B cell (primary cell): ENCODE results near the gene GET4. TPM values are rescaled to one million over a fixed set of nuclear protein-coding genes. Genes with fewer than 3 reads are reported as not detected.

Experiments
- ATAC-seq: fragments of 200-7000 bp; cut with Tn5 transposase; one replicate; pipeline ENCODE4 v1.10.0; 2021; ENCODE audit warnings: low read depth, mild to moderate bottlenecking, moderate number of reproducible peaks, moderate library complexity
- CTCF ChIA-PET: fragments of 350-600 bp; sonication (Branson Sonifier 250); formaldehyde crosslinking; loops from one replicate; lab custom pipeline; 2021; ENCODE audit warnings: antibody characterized with exemption, inconsistent platforms; lab: Charles Lee
- POLR2A ChIA-PET: fragments of 350-600 bp; sonication (Branson Sonifier 250); formaldehyde crosslinking; loops from one replicate; lab custom pipeline; 2021; ENCODE audit warnings: antibody characterized with exemption; lab: Charles Lee
- DNase-seq: peaks from one replicate; pipeline ENCODE4 v3.0.0; 2013
- H2AFZ ChIP-seq: 2 replicates; pipeline ENCODE4 v1.6.1; 2012; ENCODE audit warnings: mild to moderate bottlenecking, low read depth, low read length; ENCODE audit not compliant: insufficient read depth, poor library complexity, severe bottlenecking
- H3K27ac ChIP-seq, 2 donors: 1 replicate in 1 of 2; 2 replicates in 1 of 2; pipeline ENCODE4 v1.5.1; 2012 to 2013; ENCODE audit warnings: low read length in 2 of 2, mild to moderate bottlenecking in 2 of 2, moderate library complexity in 1 of 2
- H3K27me3 ChIP-seq, 4 experiments: fragments of 200-600 bp in 1 of 4; sonication (generic) in 1 of 4; replicated peaks in 1 of 4; 1 replicate in 2 of 4; 2 replicates in 2 of 4; pipeline versions ENCODE4 v1.6.1 to v1.7.0; 2013 to 2016; ENCODE audit warnings: low read length in 3 of 4, mild to moderate bottlenecking in 2 of 4, mixed read lengths in 1 of 4, moderate library complexity in 1 of 4; ENCODE audit not compliant: insufficient read depth in 4 of 4, control insufficient read depth in 3 of 4; ENCODE audit errors: control extremely low read depth in 1 of 4
- H3K36me3 ChIP-seq, 2 experiments: replicated peaks in 1 of 2; 1 replicate in 1 of 2; 2 replicates in 1 of 2; pipeline versions ENCODE4 v1.6.1 to v1.7.1; 2013; ENCODE audit warnings: low read length in 1 of 2; ENCODE audit not compliant: insufficient read depth in 2 of 2, control insufficient read depth in 1 of 2; ENCODE audit errors: control extremely low read depth in 1 of 2, extremely low read depth in 1 of 2
- H3K4me1 ChIP-seq, 2 donors: fragments of 200-600 bp in 1 of 2; sonication (generic) in 1 of 2; 1 replicate in 1 of 2; 2 replicates in 1 of 2; pipeline versions ENCODE4 v1.5.1 to v1.6.1; 2013 to 2017; ENCODE audit warnings: low read length in 2 of 2; ENCODE audit not compliant: control insufficient read depth in 2 of 2, insufficient read depth in 2 of 2
- H3K4me2 ChIP-seq: replicated peaks from 2 replicates; pipeline ENCODE3; 2012; ENCODE audit warnings: mild to moderate bottlenecking, low read depth, low read length; ENCODE audit not compliant: poor library complexity, severe bottlenecking
- H3K4me3 ChIP-seq, 5 experiments: fragments of 200-600 bp in 1 of 5; sonication (generic) in 1 of 5; 1 replicate in 3 of 5; 2 replicates in 2 of 5; pipeline versions ENCODE4 v1.5.1 to v1.7.0; 2011 to 2016; ENCODE audit warnings: low read length in 4 of 5, mild to moderate bottlenecking in 4 of 5, low read depth in 2 of 5, control low read depth in 1 of 5, moderate library complexity in 1 of 5; ENCODE audit not compliant: insufficient read depth in 1 of 5; ENCODE audit errors: control extremely low read depth in 1 of 5, extremely low read depth in 1 of 5
- H3K79me2 ChIP-seq: fragments of 200-600 bp; sonication (generic); one replicate; pipeline ENCODE4 v1.6.0; 2016; ENCODE audit warnings: low read length; ENCODE audit not compliant: control insufficient read depth, insufficient read depth
- H3K9ac ChIP-seq: fragments of 200-600 bp; sonication (generic); 2 replicates; pipeline ENCODE4 v1.6.1; 2017; ENCODE audit warnings: mild to moderate bottlenecking, low read length, moderate library complexity
- H3K9me3 ChIP-seq, 3 donors: one replicate each; pipeline versions ENCODE4 v1.6.1 to v1.7.1; 2013; ENCODE audit warnings: low read length in 2 of 3; ENCODE audit not compliant: control insufficient read depth in 2 of 3, insufficient read depth in 1 of 3; ENCODE audit errors: control extremely low read depth in 1 of 3
- H4K20me1 ChIP-seq: 2 replicates; pipeline ENCODE4 v1.6.0; 2012; ENCODE audit warnings: mild to moderate bottlenecking, low read length; ENCODE audit not compliant: insufficient read depth, control insufficient read depth, poor library complexity, severe bottlenecking
- H3K27ac Mint-ChIP-seq: one replicate; pipeline ENCODE4 v1.8.0; 2021; ENCODE audit warnings: mixed read lengths
- H3K27me3 Mint-ChIP-seq: one replicate; pipeline ENCODE4 v1.8.0; 2021; ENCODE audit warnings: mixed read lengths
- H3K4me1 Mint-ChIP-seq: one replicate; pipeline ENCODE4 v1.8.0; 2021; ENCODE audit warnings: mixed read lengths
- H3K4me3 Mint-ChIP-seq: one replicate; pipeline ENCODE4 v1.8.0; 2021; ENCODE audit warnings: mixed read lengths
- H3K9me3 Mint-ChIP-seq: one replicate; pipeline ENCODE4 v1.8.0; 2022; ENCODE audit warnings: mixed read lengths; ENCODE audit not compliant: insufficient read depth
- EZH2 ChIP-seq: IDR thresholded peaks from 2 replicates; pipeline ENCODE4 v1.6.1; 2012; ENCODE audit warnings: borderline replicate concordance, low read depth, mild to moderate bottlenecking, moderate library complexity, low read length; ENCODE audit not compliant: insufficient read depth, poor library complexity, severe bottlenecking
- WGBS: methylation state at CpG from one replicate; pipeline ENCODE4 v1.1.5; 2013; ENCODE audit warnings: missing lambda C conversion rate; ENCODE audit not compliant: insufficient coverage; 5-methylcytosine and 5-hydroxymethylcytosine counted together
- intact Hi-C: fragments of 100-400 bp; cut with micrococcal nuclease; formaldehyde crosslinking; loops from one replicate; pipeline ENCODE4 v1.10.0; 2022
- polyA plus RNA-seq: library from polyadenylated mRNA; depleted of rRNA; stranded (reverse); fragments of >200 nt; gene quantifications from 2 replicates; pipeline ENCODE4 v1.2.3, GENCODE V29; 2012
- total RNA-seq, 2 donors: library from RNA; stranded (reverse); fragments of 120-200 nt in 1 of 2; gene quantifications; 1 replicate in 1 of 2; 2 replicates in 1 of 2; pipeline versions ENCODE4 v1.2.3 to v1.2.4, GENCODE V29; 2013 to 2022
- TF ChIP-seq, protein P1 (sequence below): fragments of 200-600 bp; IDR thresholded peaks from one replicate; pipeline ENCODE4 v1.8.0; 2022; ENCODE audit warnings: antibody characterized with exemption, mild to moderate bottlenecking

GET4 gene
- total and polyA plus RNA-seq, 2 donors (not counting 1 experiment from before 2014, with no cell fraction given), result 53.5 to 65.5 TPM

DNA sequence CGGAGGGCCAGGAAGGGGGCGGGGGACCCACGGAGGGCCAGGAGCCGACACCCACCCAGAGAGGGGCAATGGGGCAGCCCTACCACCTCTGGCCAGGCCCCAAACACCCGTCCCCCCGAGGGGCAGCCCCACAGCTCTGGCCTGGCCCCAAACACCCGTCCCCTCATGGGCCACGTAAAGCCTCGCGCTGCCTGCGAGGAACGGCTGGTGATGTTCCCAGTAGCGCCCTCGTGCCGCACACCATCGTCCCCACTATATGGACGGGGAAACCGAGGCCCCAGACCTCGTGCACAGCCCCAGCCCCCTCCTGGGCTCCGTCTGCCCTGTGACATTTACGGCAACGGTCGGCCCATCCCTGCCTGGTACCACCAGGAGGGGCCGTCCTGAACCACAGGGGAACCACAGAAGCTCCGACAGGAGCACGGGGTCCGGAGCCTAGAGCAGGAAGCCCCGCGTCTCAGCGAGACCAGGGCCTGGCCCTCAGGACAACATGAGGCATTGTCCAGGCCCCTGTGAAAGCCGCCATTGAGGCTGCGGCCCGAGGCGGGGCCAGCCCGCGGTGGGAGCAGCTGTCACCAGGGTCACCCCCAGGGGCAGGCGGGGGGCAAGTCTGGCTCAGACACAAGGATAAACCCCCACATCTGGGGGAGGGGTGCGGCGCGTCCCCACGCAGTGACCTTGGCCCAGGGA lies 35.6 kb downstream of the GET4 start:
- DNase-seq (no peak), ATAC-seq (no peak)
- Histone ChIP-seq H4K20me1 (no peaks in the 10 kb centered on the region), H3K27me3 (no peaks in the 10 kb centered on the region), H3K4me3 (no peak overlapping the region), H3K9me3 (peaks cover 0 to 11% (median 0%) of the 10 kb centered on the region in 3 donors), H3K36me3 (no peaks in the 10 kb centered on the region), H3K4me2 (no peak overlapping the region), H3K27ac (no peak overlapping the region), H3K9ac (no peak overlapping the region), H3K4me1 (peaks cover 16 to 20% of the 10 kb centered on the region in 2 donors), H3K79me2 (no peaks in the 10 kb centered on the region), H2AFZ (no peak overlapping the region)
- Mint-ChIP-seq H3K4me3 (no peak overlapping the region), H3K4me1 (peaks cover 18% of the 10 kb centered on the region), H3K27ac (no peak overlapping the region), H3K9me3 (no peaks in the 10 kb centered on the region), H3K27me3 (no peaks in the 10 kb centered on the region)
- intact Hi-C loops, result loop anchor here (10.0 kb wide), 1 partner anchor 153 kb away; no protein-coding TSS in a partner anchor
- 87% methylated on average over 41 of the region's 41 CpGs for WGBS
- TF ChIP-seq EZH2, result no peak
- TF ChIP-seq, protein P1, sequence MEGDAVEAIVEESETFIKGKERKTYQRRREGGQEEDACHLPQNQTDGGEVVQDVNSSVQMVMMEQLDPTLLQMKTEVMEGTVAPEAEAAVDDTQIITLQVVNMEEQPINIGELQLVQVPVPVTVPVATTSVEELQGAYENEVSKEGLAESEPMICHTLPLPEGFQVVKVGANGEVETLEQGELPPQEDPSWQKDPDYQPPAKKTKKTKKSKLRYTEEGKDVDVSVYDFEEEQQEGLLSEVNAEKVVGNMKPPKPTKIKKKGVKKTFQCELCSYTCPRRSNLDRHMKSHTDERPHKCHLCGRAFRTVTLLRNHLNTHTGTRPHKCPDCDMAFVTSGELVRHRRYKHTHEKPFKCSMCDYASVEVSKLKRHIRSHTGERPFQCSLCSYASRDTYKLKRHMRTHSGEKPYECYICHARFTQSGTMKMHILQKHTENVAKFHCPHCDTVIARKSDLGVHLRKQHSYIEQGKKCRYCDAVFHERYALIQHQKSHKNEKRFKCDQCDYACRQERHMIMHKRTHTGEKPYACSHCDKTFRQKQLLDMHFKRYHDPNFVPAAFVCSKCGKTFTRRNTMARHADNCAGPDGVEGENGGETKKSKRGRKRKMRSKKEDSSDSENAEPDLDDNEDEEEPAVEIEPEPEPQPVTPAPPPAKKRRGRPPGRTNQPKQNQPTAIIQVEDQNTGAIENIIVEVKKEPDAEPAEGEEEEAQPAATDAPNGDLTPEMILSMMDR, result no peak
- POLR2A ChIA-PET, result no interaction called here
- CTCF ChIA-PET, result no interaction called here

DNA sequence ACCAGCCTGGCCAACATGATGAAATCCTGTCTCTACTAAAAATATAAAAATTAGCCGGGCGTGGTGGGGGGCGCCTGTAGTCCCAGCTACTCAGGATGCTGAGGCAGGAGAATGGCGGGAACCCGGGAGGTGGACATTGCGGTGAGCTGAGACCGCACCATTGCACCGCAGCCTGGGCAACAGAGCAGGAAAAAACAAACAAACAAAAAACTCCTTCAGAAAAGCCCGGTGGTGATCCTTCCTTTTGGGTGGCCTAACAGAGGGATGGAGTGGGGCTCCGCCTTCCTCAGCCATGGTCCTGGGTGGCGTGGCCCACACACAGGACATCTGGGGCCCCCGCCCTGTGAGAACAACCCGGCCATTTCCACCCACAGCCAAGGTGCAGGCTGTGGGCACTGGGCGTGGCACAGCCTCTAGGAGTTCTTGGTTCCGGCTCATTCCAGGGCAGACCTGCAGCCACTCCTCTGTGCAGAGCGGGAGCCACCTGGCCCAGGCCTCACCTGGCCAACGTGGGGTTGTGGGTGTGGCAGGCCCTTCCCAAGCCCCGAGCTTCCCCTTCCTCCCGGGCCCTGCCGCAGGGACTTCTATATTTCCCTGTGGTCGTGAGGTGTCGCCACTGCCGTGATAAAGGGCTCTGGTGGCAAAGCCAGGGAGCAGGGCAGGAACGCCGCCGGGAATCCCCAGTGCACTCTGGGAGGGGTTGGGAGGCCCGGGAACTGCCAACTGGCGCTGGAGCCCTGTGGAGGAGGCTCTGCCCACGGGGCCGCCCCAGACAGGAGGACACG lies 37.6 kb downstream of the GET4 start:
- peaks cover 0 to 6% (median 0%) of the 10 kb centered on the region in 3 donors for H3K9me3 ChIP-seq
- 86% methylated on average over 25 of the region's 31 CpGs for WGBS
- Mint-ChIP-seq H3K27me3 (no peaks in the 10 kb centered on the region), H3K9me3 (no peaks in the 10 kb centered on the region), H3K4me1 (peaks cover 13% of the 10 kb centered on the region), H3K27ac (no peak overlapping the region), H3K4me3 (no peak overlapping the region)
- no peaks in the 10 kb centered on the region for H3K79me2 ChIP-seq
- peaks cover 16 to 20% of the 10 kb centered on the region in 2 donors for H3K4me1 ChIP-seq
- no peaks in the 10 kb centered on the region for H4K20me1 ChIP-seq
- no peak for DNase-seq
- no peaks in the 10 kb centered on the region for H3K27me3 ChIP-seq
- H3K9ac ChIP-seq, result no peak overlapping the region
- no peak for ATAC-seq
- intact Hi-C loops, result loop anchor here (10.0 kb wide), 1 partner anchor 151 kb away; no protein-coding TSS in a partner anchor
- CTCF ChIA-PET, result no interaction called here
- H3K4me3 ChIP-seq, result no peak overlapping the region
- no peak overlapping the region for H2AFZ ChIP-seq
- H3K36me3 ChIP-seq, result no peaks in the 10 kb centered on the region
- no peak overlapping the region for H3K4me2 ChIP-seq
- no peak overlapping the region for H3K27ac ChIP-seq
- POLR2A ChIA-PET, result no interaction called here
- TF ChIP-seq, protein P1, result no peak
- TF ChIP-seq EZH2, result no peak
